Mesenchymal stem cell (in vitro differentiated cells and primary cell): ENCODE measurements around the gene MPP3. TPM values are rescaled to one million over a fixed set of nuclear protein-coding genes. Genes with fewer than 3 reads are reported as not detected.
A peak's percentile ranks its signal among the peaks of the same experiment; 100 is the strongest.

Source experiments
- DNase-seq: peaks from one replicate; pipeline ENCODE4 v3.0.0-alpha.2; 2013
- H2AFZ ChIP-seq: one replicate; pipeline ENCODE4 v1.6.1; 2013; ENCODE audit warnings: low read depth, mild to moderate bottlenecking, control low read depth, inconsistent platforms, low read length, moderate library complexity
- H2AK5ac ChIP-seq: 2 replicates; pipeline ENCODE4 v1.6.1; 2013; ENCODE audit warnings: low read length, moderate library complexity, mild to moderate bottlenecking, inconsistent platforms; ENCODE audit not compliant: severe bottlenecking
- H2BK120ac ChIP-seq: one replicate; pipeline ENCODE4 v1.6.1; 2013; ENCODE audit warnings: low read depth, mild to moderate bottlenecking, inconsistent platforms, low read length, moderate library complexity
- H2BK12ac ChIP-seq, 2 experiments: one replicate each; pipeline ENCODE4 v1.6.1; 2013; ENCODE audit warnings: inconsistent platforms in 2 of 2, low read length in 2 of 2, mild to moderate bottlenecking in 2 of 2, moderate library complexity in 2 of 2, control low read depth in 1 of 2
- H2BK15ac ChIP-seq: one replicate; pipeline ENCODE4 v1.6.1; 2013; ENCODE audit warnings: mild to moderate bottlenecking, low read depth, inconsistent platforms; ENCODE audit not compliant: poor library complexity, severe bottlenecking
- H2BK5ac ChIP-seq: 2 replicates; pipeline ENCODE4 v1.6.1; 2013; ENCODE audit warnings: low read depth, mild to moderate bottlenecking, low read length, control low read depth, inconsistent platforms; ENCODE audit not compliant: poor library complexity, severe bottlenecking
- H3K14ac ChIP-seq, 2 experiments: one replicate each; pipeline ENCODE4 v1.6.1; 2013; ENCODE audit warnings: inconsistent platforms in 2 of 2, low read length in 2 of 2, control low read depth in 1 of 2, mild to moderate bottlenecking in 1 of 2, moderate library complexity in 1 of 2
- H3K18ac ChIP-seq, 2 experiments: one replicate each; pipeline ENCODE4 v1.6.1; 2013; ENCODE audit warnings: inconsistent platforms in 2 of 2, low read length in 2 of 2, control low read depth in 1 of 2, low read depth in 1 of 2, mild to moderate bottlenecking in 1 of 2
- H3K23ac ChIP-seq, 2 experiments: one replicate each; pipeline ENCODE4 v1.6.1; 2013; ENCODE audit warnings: inconsistent platforms in 2 of 2, low read length in 2 of 2, mild to moderate bottlenecking in 2 of 2, moderate library complexity in 2 of 2, control low read depth in 1 of 2
- H3K27ac ChIP-seq: 2 replicates; pipeline ENCODE4 v1.5.1; 2013; ENCODE audit warnings: mild to moderate bottlenecking, moderate library complexity, low read length, control low read depth, inconsistent platforms; ENCODE audit not compliant: poor library complexity, severe bottlenecking
- H3K27me3 ChIP-seq, 2 experiments: 2 replicates each; pipeline versions ENCODE4 v1.6.1 to v1.7.0; 2013; ENCODE audit warnings: low read length in 2 of 2, mild to moderate bottlenecking in 2 of 2, moderate library complexity in 2 of 2, control low read depth in 1 of 2, inconsistent platforms in 1 of 2; ENCODE audit not compliant: control insufficient read depth in 1 of 2, insufficient read depth in 1 of 2
- H3K36me3 ChIP-seq, 2 experiments: 2 replicates each; pipeline versions ENCODE4 v1.6.1 to v1.7.0; 2013; ENCODE audit warnings: low read length in 2 of 2, control low read depth in 1 of 2, inconsistent platforms in 1 of 2, low read depth in 1 of 2, mild to moderate bottlenecking in 1 of 2; ENCODE audit not compliant: insufficient read depth in 2 of 2, control insufficient read depth in 1 of 2
- H3K4ac ChIP-seq, 2 experiments: one replicate each; pipeline ENCODE4 v1.6.1; 2013; ENCODE audit warnings: inconsistent platforms in 2 of 2, low read length in 2 of 2, mild to moderate bottlenecking in 2 of 2, moderate library complexity in 2 of 2, control low read depth in 1 of 2, low read depth in 1 of 2
- H3K4me1 ChIP-seq: 2 replicates; pipeline ENCODE4 v1.6.1; 2013; ENCODE audit warnings: low read depth, low read length, control low read depth; ENCODE audit not compliant: control insufficient read depth, insufficient read depth
- H3K4me2 ChIP-seq: 2 replicates; pipeline ENCODE4 v1.6.1; 2013; ENCODE audit warnings: low read length, mild to moderate bottlenecking, inconsistent platforms; ENCODE audit not compliant: poor library complexity, severe bottlenecking
- H3K4me3 ChIP-seq, 2 experiments: 2 replicates each; pipeline versions ENCODE4 v1.5.1 to v1.7.0; 2013; ENCODE audit warnings: low read length in 2 of 2, mild to moderate bottlenecking in 2 of 2, control low read depth in 1 of 2, low read depth in 1 of 2; ENCODE audit not compliant: insufficient read depth in 1 of 2
- H3K79me1 ChIP-seq: replicated peaks from 2 replicates; pipeline ENCODE4 v1.6.1; 2013; ENCODE audit warnings: mild to moderate bottlenecking, control low read depth, low read length, inconsistent platforms; ENCODE audit not compliant: poor library complexity, severe bottlenecking
- H3K9ac ChIP-seq: 2 replicates; pipeline ENCODE4 v1.7.0; 2013; ENCODE audit warnings: mild to moderate bottlenecking, low read length, moderate library complexity
- H3K9me3 ChIP-seq: 2 replicates; pipeline ENCODE4 v1.7.0; 2013; ENCODE audit warnings: mild to moderate bottlenecking, low read length; ENCODE audit not compliant: control insufficient read depth
- H4K8ac ChIP-seq: one replicate; pipeline ENCODE4 v1.6.1; 2013; ENCODE audit warnings: inconsistent platforms, mild to moderate bottlenecking, low read length, moderate library complexity
- H4K91ac ChIP-seq: one replicate; pipeline ENCODE4 v1.6.1; 2013; ENCODE audit warnings: mild to moderate bottlenecking, low read length, inconsistent platforms
- WGBS: methylation state at CpG from one replicate; pipeline ENCODE4 v1.1.7; 2013; ENCODE audit warnings: mixed read lengths; 5-methylcytosine and 5-hydroxymethylcytosine counted together
- polyA plus RNA-seq, 2 experiments: library from polyadenylated mRNA; stranded (reverse); fragments of 200-250 nt; gene quantifications; one replicate each; pipeline ENCODE4 v1.2.3, GENCODE V29; 2013

Gene MPP3, protein sequence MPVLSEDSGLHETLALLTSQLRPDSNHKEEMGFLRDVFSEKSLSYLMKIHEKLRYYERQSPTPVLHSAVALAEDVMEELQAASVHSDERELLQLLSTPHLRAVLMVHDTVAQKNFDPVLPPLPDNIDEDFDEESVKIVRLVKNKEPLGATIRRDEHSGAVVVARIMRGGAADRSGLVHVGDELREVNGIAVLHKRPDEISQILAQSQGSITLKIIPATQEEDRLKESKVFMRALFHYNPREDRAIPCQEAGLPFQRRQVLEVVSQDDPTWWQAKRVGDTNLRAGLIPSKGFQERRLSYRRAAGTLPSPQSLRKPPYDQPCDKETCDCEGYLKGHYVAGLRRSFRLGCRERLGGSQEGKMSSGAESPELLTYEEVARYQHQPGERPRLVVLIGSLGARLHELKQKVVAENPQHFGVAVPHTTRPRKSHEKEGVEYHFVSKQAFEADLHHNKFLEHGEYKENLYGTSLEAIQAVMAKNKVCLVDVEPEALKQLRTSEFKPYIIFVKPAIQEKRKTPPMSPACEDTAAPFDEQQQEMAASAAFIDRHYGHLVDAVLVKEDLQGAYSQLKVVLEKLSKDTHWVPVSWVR
- 3.1 TPM for polyA plus RNA-seq (2013, experiment 1 of 2)
- polyA plus RNA-seq (2013, experiment 2 of 2): 3.2 TPM

DNA sequence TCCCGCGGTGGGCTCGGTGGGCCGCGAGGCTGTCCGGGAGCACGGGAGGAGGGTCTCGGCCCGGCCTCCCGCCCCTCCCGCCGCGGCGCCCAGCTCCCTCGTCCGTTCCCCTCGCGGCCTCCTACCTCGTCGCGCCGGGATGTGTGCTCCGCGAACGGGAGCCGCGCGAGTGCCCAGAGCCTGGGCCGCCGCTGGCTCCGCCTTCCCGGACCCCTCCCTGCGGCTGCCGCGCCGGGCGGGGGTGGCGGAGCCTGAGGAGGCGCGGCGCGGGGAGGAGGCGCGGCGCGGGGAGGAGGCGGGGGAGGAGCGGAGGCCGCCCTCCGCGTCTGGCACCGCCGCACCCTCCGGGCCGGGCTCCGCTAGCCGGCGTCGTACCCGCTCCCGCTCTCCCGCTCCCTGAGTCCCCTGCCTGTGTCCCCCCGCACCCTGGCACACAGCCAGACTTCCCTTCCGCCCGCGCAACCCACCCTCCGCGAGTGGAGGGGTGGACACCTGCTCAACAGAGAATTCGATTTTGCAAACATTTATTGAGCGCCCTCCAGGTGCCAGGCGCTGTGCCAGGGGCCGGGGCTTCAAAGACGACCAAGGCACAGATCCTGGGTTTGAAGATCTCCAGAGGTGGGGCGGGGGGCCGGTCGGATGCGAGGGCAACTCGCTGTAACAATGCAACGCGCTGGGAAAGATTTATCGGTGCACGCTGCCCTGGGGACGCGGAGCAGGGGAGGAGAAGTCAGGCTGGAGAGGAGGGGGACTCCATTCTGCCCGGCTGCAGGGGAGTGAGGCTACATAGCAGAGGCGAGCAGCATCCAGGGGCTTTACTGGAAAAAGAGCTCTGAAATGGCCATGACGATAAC is at the start of gene MPP3:
Gene MPP3, minus strand, starts transcription at position 171 of the 854 bp plus-strand sequence. CDS start 1,240 bp downstream, outside the sequence.
- H2AFZ ChIP-seq: peak within 1 kb of the TSS; percentile 29
- peaks cover 3% of the 10 kb centered on the region for H3K79me1 ChIP-seq
- H3K4me2 ChIP-seq: peak within 1 kb of the TSS; percentile 96

DNA sequence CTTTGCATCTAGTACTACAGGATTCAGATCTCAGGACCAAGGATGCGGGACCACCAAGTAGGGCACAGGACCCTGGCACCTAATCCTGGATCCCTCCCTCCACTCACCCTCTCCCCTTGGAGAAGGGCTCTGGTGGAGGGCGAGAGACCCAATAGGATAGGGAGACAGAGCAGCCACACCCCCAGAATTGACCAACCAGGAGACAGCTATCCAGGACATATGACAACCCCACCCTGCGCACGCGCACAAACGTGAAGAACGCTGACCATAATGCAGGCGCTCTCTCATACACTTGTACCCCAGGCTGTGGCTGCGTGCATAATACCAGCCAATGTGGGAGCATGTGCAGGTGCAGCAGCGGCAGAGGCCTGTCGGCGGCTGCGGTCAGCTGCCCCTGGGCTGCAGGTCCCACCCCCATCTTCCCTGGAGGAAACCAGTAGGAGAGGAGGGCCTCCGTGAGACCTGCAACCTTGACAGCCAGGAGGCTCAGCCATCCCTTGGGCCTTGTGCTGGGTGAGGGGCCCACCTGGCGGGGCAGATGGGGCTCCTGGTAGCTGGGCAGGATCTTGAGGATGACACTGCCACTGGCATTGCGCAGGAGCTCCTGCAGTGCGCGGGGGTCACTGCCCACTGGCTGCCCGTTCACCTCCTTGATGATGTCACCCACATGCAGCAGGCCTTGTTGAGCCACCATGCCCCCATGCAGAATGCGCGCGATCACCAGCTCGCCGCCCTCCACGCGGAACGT is 49.0 kb upstream of the MPP3 start:
- H3K27ac ChIP-seq: no peak overlapping the region
- no peaks in the 10 kb centered on the region for H3K36me3 ChIP-seq
- no peak overlapping the region for H3K14ac ChIP-seq
- H2BK120ac ChIP-seq: no peak overlapping the region
- no peaks in the 10 kb centered on the region for H3K9me3 ChIP-seq
- no peak overlapping the region for H4K91ac ChIP-seq
- H3K18ac ChIP-seq: no peak overlapping the region
- H2BK15ac ChIP-seq: no peak overlapping the region
- no peak overlapping the region for H3K23ac ChIP-seq
- no peak for DNase-seq
- peaks cover 0 to 11% of the 10 kb centered on the region in 2 experiments for H3K27me3 ChIP-seq
- no peak overlapping the region for H2AFZ ChIP-seq
- no peak overlapping the region for H2BK12ac ChIP-seq
- 96% methylated on average over 27 of the region's 27 CpGs for WGBS
- H3K4me3 ChIP-seq: no peak overlapping the region
- no peak overlapping the region for H2BK5ac ChIP-seq
- no peak overlapping the region for H4K8ac ChIP-seq
- no peak overlapping the region for H3K9ac ChIP-seq
- no peak overlapping the region for H3K4ac ChIP-seq
- peaks cover 8% of the 10 kb centered on the region for H3K4me1 ChIP-seq
- H3K4me2 ChIP-seq: no peak overlapping the region
- no peak overlapping the region for H2AK5ac ChIP-seq
- no peaks in the 10 kb centered on the region for H3K79me1 ChIP-seq

More for the DNA sequence above, at the start of gene MPP3:
- Histone ChIP-seq H3K27me3 (no peaks in the 10 kb centered on the region), H2BK15ac (peak within 1 kb of the TSS; percentile 49), H3K23ac (peak within 1 kb of the TSS in 1 of 2 experiments; percentile 23), H3K9me3 (no peaks in the 10 kb centered on the region), H3K14ac (peak within 1 kb of the TSS in 1 of 2 experiments; percentile 61), H3K27ac (no peak within 1 kb of the TSS), H2BK12ac (peak within 1 kb of the TSS in 1 of 2 experiments; percentile 73), H3K4ac (peak within 1 kb of the TSS in 1 of 2 experiments; percentile 47), H3K18ac (peak within 1 kb of the TSS; percentile 87 to 91), H3K4me1 (peaks cover 14% of the 10 kb centered on the region), H3K9ac (peak within 1 kb of the TSS; percentile 78), H4K91ac (peak within 1 kb of the TSS; percentile 74), H4K8ac (peak within 1 kb of the TSS; percentile 7), H2BK120ac (peak within 1 kb of the TSS; percentile 11), H3K4me3 (peak within 1 kb of the TSS; percentile 67 to 81), H2BK5ac (no peak within 1 kb of the TSS), H2AK5ac (no peak within 1 kb of the TSS), H3K36me3 (peaks cover 29 to 34% of the 10 kb centered on the region in 2 experiments)
- 5% methylated on average over 43 of the region's 87 CpGs for WGBS
- DNase-seq: peak; percentile 70

DNA sequence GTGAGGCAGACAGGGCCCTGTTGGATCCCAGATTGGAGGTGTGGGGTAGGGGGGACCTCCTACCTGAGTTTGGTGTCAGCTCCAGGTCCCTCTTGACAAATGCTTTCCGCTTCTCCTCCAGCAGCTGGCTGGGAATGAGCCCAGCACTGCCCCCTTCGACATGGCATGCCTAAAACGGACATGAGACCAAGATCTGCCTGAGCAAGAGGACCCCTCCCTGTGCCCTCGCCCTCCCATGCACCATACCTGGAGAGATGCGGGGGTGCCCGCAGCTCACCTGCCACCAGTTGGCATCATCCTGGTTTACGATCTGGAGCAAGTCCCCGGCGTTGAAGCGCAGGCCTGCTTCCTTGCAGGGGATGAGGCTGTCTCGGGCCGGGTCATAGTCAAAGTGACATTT is 48.2 kb upstream of the MPP3 start:
- Histone ChIP-seq H3K18ac (no peak overlapping the region), H3K4me1 (peaks cover 8% of the 10 kb centered on the region), H2BK120ac (no peak overlapping the region), H3K23ac (no peak overlapping the region), H3K14ac (no peak overlapping the region), H3K4me3 (no peak overlapping the region), H3K4me2 (no peak overlapping the region), H3K27ac (no peak overlapping the region), H2BK5ac (no peak overlapping the region), H2AK5ac (no peak overlapping the region), H4K91ac (no peak overlapping the region), H3K79me1 (no peaks in the 10 kb centered on the region), H2BK12ac (no peak overlapping the region), H3K9me3 (no peaks in the 10 kb centered on the region), H3K9ac (no peak overlapping the region), H2BK15ac (no peak overlapping the region), H3K27me3 (peaks cover 0 to 17% of the 10 kb centered on the region in 2 experiments), H3K4ac (no peak overlapping the region), H2AFZ (no peak overlapping the region), H3K36me3 (no peaks in the 10 kb centered on the region), H4K8ac (no peak overlapping the region)
- 96% methylated on average over 12 of the region's 12 CpGs for WGBS
- DNase-seq: no peak
